Common myeloid progenitor, CD34-positive (primary cell): ENCODE results near the gene PLCB4.

ENCODE experiments used
- CTCF ChIA-PET: fragments of 350-600 bp; sonication (Branson Sonifier 250); formaldehyde crosslinking; loops from one replicate; lab custom pipeline; 2021; ENCODE audit warnings: antibody characterized with exemption; lab: Charles Lee
- POLR2A ChIA-PET: fragments of 350-600 bp; sonication (Branson Sonifier 250); formaldehyde crosslinking; loops from one replicate; lab custom pipeline; 2021; ENCODE audit warnings: antibody characterized with exemption; lab: Charles Lee
- DNase-seq, 3 donors: peaks; one replicate each; pipeline versions ENCODE4 v3.0.0 to v3.0.0-alpha.2; 2013
- H3K27ac ChIP-seq, 2 experiments: 1 replicate in 1 of 2; 2 replicates in 1 of 2; pipeline ENCODE4 v1.7.0; 2013; ENCODE audit warnings: inconsistent platforms in 2 of 2, low read length in 2 of 2, mild to moderate bottlenecking in 2 of 2, low read depth in 1 of 2, moderate library complexity in 1 of 2; ENCODE audit not compliant: severe bottlenecking in 2 of 2, insufficient read depth in 1 of 2, poor library complexity in 1 of 2
- H3K27me3 ChIP-seq, 5 experiments: replicated peaks in 2 of 5; 1 replicate in 3 of 5; 2 replicates in 2 of 5; pipeline versions ENCODE4 v1.6.1 to v1.7.0; 2013; ENCODE audit warnings: low read length in 4 of 5, mild to moderate bottlenecking in 2 of 5, moderate library complexity in 2 of 5, inconsistent platforms in 1 of 5; ENCODE audit not compliant: insufficient read depth in 5 of 5, control insufficient read depth in 4 of 5
- H3K36me3 ChIP-seq, 4 experiments: 1 replicate in 2 of 4; 2 replicates in 2 of 4; pipeline versions ENCODE4 v1.6.1 to v1.7.0; 2013; ENCODE audit warnings: low read length in 3 of 4, control low read depth in 1 of 4, mild to moderate bottlenecking in 1 of 4; ENCODE audit not compliant: control insufficient read depth in 4 of 4, insufficient read depth in 4 of 4
- H3K4me1 ChIP-seq, 4 experiments: 1 replicate in 3 of 4; 2 replicates in 1 of 4; pipeline versions ENCODE4 v1.6.1 to v1.7.1; 2013; ENCODE audit warnings: low read length in 3 of 4, mild to moderate bottlenecking in 3 of 4, control low read depth in 1 of 4, inconsistent platforms in 1 of 4, moderate library complexity in 1 of 4; ENCODE audit not compliant: control insufficient read depth in 4 of 4, insufficient read depth in 4 of 4; ENCODE audit errors: control extremely low read depth in 1 of 4
- H3K4me3 ChIP-seq, 7 experiments: 1 replicate in 4 of 7; 2 replicates in 3 of 7; pipeline versions ENCODE4 v1.5.1 to v1.7.0; 2013; ENCODE audit warnings: mild to moderate bottlenecking in 7 of 7, low read length in 6 of 7, moderate library complexity in 6 of 7, inconsistent platforms in 2 of 7, low read depth in 2 of 7, control low read depth in 1 of 7; ENCODE audit not compliant: insufficient read depth in 4 of 7, control insufficient read depth in 1 of 7; ENCODE audit errors: extremely low read depth in 1 of 7
- H3K9me3 ChIP-seq, 5 experiments: 1 replicate in 4 of 5; 2 replicates in 1 of 5; pipeline versions ENCODE4 v1.6.1 to v1.7.1; 2013; ENCODE audit warnings: low read length in 4 of 5, mild to moderate bottlenecking in 2 of 5, inconsistent platforms in 1 of 5, low read depth in 1 of 5, moderate library complexity in 1 of 5; ENCODE audit not compliant: control insufficient read depth in 4 of 5, insufficient read depth in 2 of 5; ENCODE audit errors: control extremely low read depth in 1 of 5
- WGBS: methylation state at CpG from one replicate; pipeline ENCODE4 v1.1.5; 2013; ENCODE audit not compliant: insufficient coverage; 5-methylcytosine and 5-hydroxymethylcytosine counted together

PLCB4 gene

DNA sequence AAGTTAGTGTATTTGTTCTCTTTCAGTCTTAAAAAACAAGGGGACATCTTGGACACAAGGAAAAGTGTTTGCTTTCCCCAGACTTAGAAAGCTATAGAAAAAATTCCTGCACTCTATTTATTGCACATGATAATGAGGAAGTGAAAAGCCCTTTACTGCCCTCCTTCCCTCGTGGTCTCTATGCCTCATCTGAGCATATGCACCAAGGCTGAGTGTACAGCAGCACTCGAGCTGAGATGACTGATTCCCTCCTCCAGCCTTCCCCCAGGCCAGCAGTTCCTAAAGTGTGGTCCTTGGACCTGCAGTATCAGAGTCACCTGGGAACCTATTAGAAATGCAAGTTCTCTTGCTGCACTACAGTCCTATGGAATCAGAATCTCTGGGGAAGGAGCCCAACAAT, 431.2 kb downstream of the PLCB4 start:
- Histone ChIP-seq H3K36me3 (no peaks in the 10 kb centered on the region), H3K4me1 (peaks cover 3 to 11% (median 6%) of the 10 kb centered on the region in 4 experiments), H3K27me3 (peaks cover 0 to 27% (median 11%) of the 10 kb centered on the region in 5 experiments), H3K4me3 (no peak overlapping the region), H3K27ac (no peak overlapping the region), H3K9me3 (no peaks in the 10 kb centered on the region)
- POLR2A ChIA-PET, result no interaction called here
- WGBS, result 0% methylated on average over 2 of the region's 2 CpGs
- CTCF ChIA-PET, result no interaction called here
- peak in 2 of 3 donors; percentile 50 to 65 for DNase-seq

DNA sequence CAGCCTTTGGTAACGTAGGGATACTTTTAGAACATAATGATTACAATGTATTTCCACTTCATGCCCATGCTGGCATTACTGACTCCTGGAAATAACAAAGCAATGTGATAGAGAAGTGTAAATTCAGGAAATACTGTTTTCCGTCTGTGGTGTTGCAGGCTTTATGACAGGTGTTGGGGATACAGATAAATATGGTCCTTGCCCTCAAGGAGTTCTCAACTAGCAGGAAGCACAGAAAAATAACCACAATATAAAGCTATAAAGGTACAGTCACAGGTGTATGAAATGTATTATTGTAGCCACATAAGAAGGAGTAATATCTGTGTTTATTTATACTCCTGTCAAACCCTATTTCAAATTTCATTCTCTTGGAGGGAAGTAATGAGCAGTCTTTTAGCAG, 432.6 kb downstream of the PLCB4 start:
- ChIA-PET POLR2A (no interaction called here), CTCF (no interaction called here)
- no peak overlapping the region for H3K4me3 ChIP-seq
- no peak overlapping the region for H3K27ac ChIP-seq
- peaks cover 0 to 2% (median 0%) of the 10 kb centered on the region in 5 experiments for H3K9me3 ChIP-seq
- no peaks in the 10 kb centered on the region for H3K36me3 ChIP-seq
- peaks cover 2 to 40% (median 24%) of the 10 kb centered on the region in 5 experiments for H3K27me3 ChIP-seq
- no peak for DNase-seq
- no CpG with 5 or more reads among the region's 2 CpGs for WGBS
- H3K4me1 ChIP-seq, result peaks cover 4 to 14% (median 9%) of the 10 kb centered on the region in 4 experiments

DNA sequence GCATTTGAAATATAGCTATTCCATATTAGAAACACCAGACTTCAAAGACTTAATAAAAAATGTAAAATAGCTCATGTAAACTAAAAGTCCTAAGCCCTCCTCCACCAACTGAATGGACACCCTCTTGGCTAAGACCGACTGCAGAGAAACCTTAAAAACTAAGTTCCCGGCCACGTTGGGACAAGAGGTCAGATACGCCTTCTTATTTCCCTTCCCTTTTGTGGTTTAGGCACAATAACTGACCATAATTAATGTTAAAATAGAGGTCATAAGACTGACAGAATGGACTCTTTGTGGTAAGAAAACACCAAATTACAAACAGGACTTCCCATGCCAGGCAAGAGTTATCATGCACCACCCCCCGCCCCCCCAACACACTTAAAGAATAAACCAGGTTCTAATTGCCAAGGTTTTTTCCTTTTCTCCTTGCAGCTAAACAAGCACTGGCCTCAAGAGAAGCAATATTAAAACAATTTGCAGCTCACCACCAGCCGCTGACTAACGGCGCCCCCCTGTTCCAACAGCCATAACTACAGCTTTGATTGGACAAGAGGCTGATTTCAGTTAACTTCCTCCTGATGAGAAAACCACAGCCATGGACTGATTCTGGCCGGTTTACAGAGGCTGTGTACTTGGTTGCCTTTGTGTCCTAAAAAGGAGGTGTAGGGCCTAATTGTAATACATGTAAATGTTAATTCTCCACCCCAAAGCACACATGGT, 434.8 kb downstream of the PLCB4 start:
- H3K27me3 ChIP-seq, result peaks cover 2 to 62% (median 38%) of the 10 kb centered on the region in 5 experiments
- 4% methylated on average over 4 of the region's 9 CpGs for WGBS
- POLR2A ChIA-PET, result no interaction called here
- CTCF ChIA-PET, result interaction anchor here (0.6 to 2.5 kb wide), 5 partner anchors 10 to 243 kb away, joined by 3 to 10 read pairs (median 5); partner anchors contain the start of gene LAMP5
- DNase-seq, result peak; percentile 56 to 89 (median 85)
- H3K9me3 ChIP-seq, result peaks cover 0 to 2% (median 0%) of the 10 kb centered on the region in 5 experiments
- H3K27ac ChIP-seq, result no peak overlapping the region
- no peaks in the 10 kb centered on the region for H3K36me3 ChIP-seq
- H3K4me1 ChIP-seq, result peaks cover 4 to 32% (median 23%) of the 10 kb centered on the region in 4 experiments
- H3K4me3 ChIP-seq, result no peak overlapping the region

DNA sequence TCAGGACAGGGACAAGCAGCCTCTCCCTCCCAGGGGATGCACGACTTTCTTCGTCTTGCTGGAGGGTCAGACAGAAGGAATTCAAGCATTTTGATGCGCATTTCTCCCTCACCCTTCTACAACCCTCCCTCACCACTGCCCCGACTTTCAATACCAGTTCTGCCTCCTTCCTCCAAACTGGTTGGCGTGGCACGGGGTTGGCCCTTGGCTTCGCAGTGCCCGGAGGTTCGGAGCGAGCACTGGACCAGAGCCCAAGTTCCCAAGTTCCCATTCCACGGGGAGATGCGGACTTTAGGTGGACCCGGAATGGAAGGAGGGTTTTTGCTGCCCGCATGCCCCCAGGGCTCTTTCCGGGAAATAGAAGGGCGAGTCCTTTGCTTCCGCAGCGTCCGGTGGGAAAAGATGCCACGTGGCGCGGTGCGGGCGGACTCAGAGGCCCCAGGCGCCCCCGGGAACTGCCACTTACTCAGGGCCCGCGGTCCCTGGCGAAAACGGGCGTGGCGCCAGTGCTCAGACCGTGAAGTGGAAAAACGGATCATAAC, 437.5 kb downstream of the PLCB4 start:
- Histone ChIP-seq H3K27me3 (peaks cover 20 to 81% (median 41%) of the 10 kb centered on the region in 5 experiments), H3K4me3 (peak overlapping the region in 2 of 7 experiments; percentile 14 to 31)

DNA sequence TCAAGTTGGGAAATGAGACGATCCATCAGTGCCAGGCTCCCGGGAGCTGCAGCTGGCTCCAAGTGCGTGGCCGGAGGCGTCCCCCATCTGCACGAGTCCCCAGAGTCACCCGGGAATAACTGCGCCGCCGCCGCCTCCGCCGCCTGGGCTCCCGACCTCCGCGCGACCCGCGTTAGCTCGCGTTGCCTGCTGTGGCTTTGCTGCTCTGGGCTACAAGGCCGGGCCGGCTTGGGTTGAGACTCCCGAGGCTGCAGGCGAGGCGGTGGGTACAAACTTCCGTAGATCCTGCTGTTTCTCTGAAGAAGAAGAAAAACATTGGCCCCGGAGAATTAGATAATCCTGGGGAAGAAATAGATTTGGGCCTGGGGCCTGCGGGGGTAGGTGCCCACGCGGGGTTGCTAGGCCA, 438.1 kb downstream of the PLCB4 start:
- POLR2A ChIA-PET, result no interaction called here
- CTCF ChIA-PET, result no interaction called here
- DNase-seq, result peak in 1 of 3 donors; percentile 16
- Histone ChIP-seq H3K9me3 (peaks cover 0 to 2% (median 0%) of the 10 kb centered on the region in 5 experiments), H3K4me1 (peaks cover 4 to 36% (median 24%) of the 10 kb centered on the region in 4 experiments), H3K27ac (no peak overlapping the region), H3K4me3 (peak overlapping the region in 2 of 7 experiments; percentile 14 to 16), H3K36me3 (no peaks in the 10 kb centered on the region), H3K27me3 (peaks cover 26 to 83% (median 45%) of the 10 kb centered on the region in 5 experiments)
- 1% methylated on average over 25 of the region's 31 CpGs for WGBS

More for the DNA sequence above, 437.5 kb downstream of the PLCB4 start:
- ChIA-PET CTCF (interaction anchor here (1.1 to 1.3 kb wide), 2 partner anchors 39 to 98 kb away, joined by 3 read pairs; no protein-coding TSS in a partner anchor), POLR2A (no interaction called here)
- Histone ChIP-seq H3K4me1 (peaks cover 4 to 36% (median 24%) of the 10 kb centered on the region in 4 experiments), H3K36me3 (no peaks in the 10 kb centered on the region), H3K9me3 (peaks cover 0 to 2% (median 0%) of the 10 kb centered on the region in 5 experiments), H3K27ac (no peak overlapping the region)
- DNase-seq, result peak in 1 of 3 donors; percentile 15
- WGBS, result 8% methylated on average over 33 of the region's 34 CpGs

DNA sequence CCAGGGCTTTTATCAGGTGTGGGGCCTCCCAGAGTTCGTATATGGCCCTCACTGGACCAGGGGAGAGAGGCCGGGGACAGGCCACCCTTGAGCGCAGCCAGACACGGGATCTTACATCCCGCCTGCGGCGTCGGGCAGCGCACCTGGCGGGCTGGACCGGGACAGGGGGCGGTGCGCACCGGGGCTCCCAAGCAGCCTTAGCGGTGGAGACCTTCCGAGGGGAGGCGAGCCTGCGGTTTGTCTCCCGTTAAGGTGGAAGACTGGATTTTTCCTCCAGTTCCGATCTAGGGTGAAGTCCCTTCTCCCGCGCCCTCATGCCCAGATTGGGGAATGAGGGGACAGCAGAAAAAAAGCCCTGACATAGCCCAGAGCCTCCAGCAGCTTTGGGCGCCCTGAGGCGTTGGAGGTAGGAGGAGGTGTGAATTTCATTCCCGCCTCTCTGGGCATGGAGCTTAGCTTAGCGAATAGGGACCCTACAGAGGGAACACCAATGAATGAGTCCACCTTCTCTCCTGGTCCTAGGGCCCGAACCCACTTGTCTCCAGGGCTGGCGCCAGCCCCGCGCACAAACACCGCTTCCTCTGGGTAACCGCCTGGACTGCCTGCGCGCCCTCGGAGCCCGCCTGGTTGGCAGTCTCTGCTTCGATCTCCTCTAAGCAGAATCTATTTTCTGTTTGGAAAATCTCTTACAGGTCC, 438.8 kb downstream of the PLCB4 start:
- H3K4me1 ChIP-seq, result peaks cover 4 to 36% (median 24%) of the 10 kb centered on the region in 4 experiments
- POLR2A ChIA-PET, result no interaction called here

More for the DNA sequence above, 438.8 kb downstream of the PLCB4 start:
- Histone ChIP-seq H3K27me3 (peaks cover 28 to 89% (median 41%) of the 10 kb centered on the region in 5 experiments), H3K36me3 (no peaks in the 10 kb centered on the region), H3K4me3 (peak overlapping the region in 2 of 7 experiments; percentile 31 to 48), H3K9me3 (peaks cover 0 to 2% (median 0%) of the 10 kb centered on the region in 5 experiments), H3K27ac (no peak overlapping the region)
- DNase-seq, result peak in 1 of 3 donors; percentile 28
- 2% methylated on average over 37 of the region's 37 CpGs for WGBS
- CTCF ChIA-PET, result no interaction called here
